Epithelial cell of esophagus (primary cell): Measurements from ENCODE around the gene GLIS1.
A peak's percentile ranks its signal among the peaks of the same experiment; 100 is the strongest.

Experiments
- DNase-seq: peaks from one replicate; pipeline ENCODE4 v3.0.0; 2010; ENCODE audit warnings: low read depth
- H3K4me3 ChIP-seq: 2 replicates; pipeline ENCODE4 v1.5.1; 2011; ENCODE audit warnings: mild to moderate bottlenecking, low read length, control low read depth
- TF ChIP-seq, protein P1 (sequence below): IDR thresholded peaks from 2 replicates; pipeline ENCODE4 v1.5.1; 2011; ENCODE audit warnings: low read depth, mild to moderate bottlenecking, low read length, control low read depth, inconsistent platforms; ENCODE audit not compliant: insufficient read depth; ENCODE audit errors: missing control alignments

Gene GLIS1

GRCh38 chr1:53510215-53510614 lies 228.7 kb downstream of the GLIS1 start:
- DNase-seq = no peak
- TF ChIP-seq, protein P1, sequence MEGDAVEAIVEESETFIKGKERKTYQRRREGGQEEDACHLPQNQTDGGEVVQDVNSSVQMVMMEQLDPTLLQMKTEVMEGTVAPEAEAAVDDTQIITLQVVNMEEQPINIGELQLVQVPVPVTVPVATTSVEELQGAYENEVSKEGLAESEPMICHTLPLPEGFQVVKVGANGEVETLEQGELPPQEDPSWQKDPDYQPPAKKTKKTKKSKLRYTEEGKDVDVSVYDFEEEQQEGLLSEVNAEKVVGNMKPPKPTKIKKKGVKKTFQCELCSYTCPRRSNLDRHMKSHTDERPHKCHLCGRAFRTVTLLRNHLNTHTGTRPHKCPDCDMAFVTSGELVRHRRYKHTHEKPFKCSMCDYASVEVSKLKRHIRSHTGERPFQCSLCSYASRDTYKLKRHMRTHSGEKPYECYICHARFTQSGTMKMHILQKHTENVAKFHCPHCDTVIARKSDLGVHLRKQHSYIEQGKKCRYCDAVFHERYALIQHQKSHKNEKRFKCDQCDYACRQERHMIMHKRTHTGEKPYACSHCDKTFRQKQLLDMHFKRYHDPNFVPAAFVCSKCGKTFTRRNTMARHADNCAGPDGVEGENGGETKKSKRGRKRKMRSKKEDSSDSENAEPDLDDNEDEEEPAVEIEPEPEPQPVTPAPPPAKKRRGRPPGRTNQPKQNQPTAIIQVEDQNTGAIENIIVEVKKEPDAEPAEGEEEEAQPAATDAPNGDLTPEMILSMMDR = no peak
- H3K4me3 ChIP-seq = no peak overlapping the region

DNA sequence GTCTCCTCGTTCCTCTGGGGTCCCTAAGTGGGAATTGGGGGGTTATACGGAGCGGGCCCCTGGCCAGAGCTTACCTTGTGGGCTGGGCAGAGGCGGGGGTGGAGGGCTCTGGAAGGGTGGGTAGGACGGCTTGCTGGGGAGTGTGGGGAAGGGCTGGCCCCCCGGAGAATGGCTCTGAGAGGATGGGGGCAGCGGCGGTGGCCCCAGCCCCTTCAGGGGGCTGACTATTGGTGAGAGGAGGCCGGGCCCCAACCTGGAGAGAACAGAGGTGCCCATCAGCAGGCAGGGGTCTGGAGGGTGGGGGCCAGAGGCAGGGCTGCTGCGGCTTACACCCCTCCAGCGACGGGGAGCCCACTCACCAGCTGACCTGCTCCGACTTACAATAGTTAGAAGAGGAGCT lies 229.2 kb downstream of the GLIS1 start:
- H3K4me3 ChIP-seq = no peak overlapping the region
- TF ChIP-seq, protein P1 = no peak
- DNase-seq = no peak

DNA sequence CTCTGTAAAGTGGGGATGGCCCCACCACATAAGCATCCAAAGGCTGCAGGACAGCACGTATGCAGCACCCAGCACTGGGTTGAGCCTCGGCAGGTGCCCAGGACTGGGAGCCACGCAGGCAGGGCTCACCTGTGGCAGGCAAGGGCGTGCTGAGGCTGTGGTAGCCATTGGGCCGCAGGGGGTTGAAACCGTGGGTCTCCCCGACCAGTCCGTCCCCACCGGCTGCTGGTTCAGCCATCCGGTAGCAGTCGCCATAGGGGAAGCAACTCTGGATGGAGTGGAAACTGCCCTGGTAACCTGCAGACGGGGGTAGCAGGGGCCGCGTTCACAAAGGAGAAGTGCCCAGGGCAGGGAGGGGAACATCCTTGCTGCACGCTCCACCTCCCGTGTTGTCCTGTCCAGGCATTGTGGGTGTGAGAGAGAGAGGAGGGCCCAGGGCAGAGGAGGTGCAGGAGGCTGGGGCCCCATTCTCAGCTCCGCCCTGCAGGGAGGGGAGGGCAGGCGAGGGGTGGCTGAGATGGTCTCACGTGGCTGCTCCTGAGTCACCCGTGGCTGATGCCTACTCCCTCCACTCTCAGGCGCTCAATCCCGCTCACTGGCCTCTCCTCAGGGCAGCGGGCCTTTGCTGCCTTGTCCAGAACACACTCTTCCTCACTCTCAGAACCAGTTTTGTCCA lies 229.8 kb downstream of the GLIS1 start:
- TF ChIP-seq, protein P1 = no peak
- DNase-seq = peak; percentile 32
- H3K4me3 ChIP-seq = no peak overlapping the region

GRCh38 chr1:53508056-53508990 lies 230.6 kb downstream of the GLIS1 start:
- TF ChIP-seq, protein P1 = no peak
- no peak overlapping the region for H3K4me3 ChIP-seq
- no peak for DNase-seq

DNA sequence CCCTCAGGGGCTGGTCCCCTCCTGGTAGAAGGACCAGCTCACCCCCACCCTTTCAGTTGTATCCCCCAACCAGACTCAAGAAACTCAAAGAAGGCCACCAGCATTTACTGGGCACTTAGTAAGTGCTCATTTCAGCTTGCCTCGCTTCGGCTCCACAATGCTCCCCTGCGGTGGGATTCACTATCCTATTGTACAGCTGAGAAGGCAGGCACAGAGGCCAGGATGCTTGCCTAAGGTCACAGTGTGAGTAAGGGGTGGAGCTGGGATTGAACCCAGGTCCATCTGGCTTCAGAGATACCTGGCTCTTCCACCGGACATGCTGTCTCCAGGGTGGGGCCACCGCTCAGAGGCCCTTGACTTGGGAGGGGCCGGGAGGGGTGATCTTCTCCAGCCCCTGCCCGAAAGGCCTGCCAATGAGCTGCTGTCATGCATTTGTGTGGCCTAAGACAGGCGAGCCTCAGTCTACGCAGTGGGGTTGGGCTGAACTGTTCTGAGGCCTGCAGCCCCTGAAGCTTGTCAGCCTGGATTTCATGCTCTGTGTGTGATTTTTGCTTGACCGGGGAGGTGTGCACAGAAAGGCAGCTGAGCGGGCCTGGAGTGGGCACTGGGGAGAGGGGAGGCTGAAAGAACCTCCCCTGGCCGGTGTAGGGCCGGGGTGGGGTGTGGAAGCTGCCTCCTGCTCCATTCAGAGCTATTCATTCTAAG lies 231.7 kb downstream of the GLIS1 start:
- H3K4me3 ChIP-seq = no peak overlapping the region
- no peak for DNase-seq
- TF ChIP-seq, protein P1 = no peak

- TF ChIP-seq, protein P1 = no peak
- DNase-seq = no peak
- no peak overlapping the region for H3K4me3 ChIP-seq
Observed at GRCh38 chr1:53506355-53507050, 232.5 kb downstream of the GLIS1 start.
